ENCODE results near the gene KRT16.
"Not testable (repeated sequence)": the region's sequence is repeated elsewhere in the genome, so short reads cannot be mapped to it uniquely, and the experiment has no call there.

Gene KRT16

DNA sequence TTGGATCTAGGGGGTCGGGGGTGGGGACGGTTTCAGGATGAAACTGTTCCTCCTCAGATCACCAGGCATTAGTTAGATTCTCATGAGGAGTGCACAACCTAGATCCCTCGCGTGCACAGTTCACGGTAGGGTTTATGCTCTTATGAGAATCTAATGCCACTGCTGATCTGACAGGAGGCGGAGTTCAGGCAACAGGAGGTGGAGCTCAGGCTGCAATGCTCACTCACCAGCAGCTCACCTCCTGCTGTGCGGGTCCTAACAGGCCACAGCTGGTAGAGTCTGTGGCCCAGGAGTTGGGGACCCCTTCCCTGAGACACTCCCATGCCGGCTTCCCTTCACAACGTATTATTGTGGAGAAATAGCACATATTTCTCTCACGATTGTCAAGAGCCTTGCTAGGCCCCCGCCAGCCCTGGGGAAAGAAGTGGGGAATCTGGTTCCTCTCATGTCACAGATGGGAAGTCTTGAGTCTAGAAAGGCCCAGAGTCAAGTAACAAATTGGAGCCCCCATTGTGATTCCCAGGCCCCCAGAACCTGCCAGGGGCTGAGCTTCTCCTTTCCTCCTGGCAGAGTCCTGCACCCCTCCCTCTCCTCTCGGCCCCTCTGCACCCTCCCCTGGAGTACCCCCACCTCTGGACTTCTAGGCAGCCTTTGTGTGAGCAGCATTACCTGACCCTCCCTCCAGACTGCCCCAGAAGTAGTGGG, 19.8 kb downstream of the KRT16 start:
- Mint-ChIP-seq H3K36me3 (ENCODE audit: low read depth) (no peaks in the 10 kb centered on the region), H3K9me3 (no peaks in the 10 kb centered on the region), H3K4me3 (no peak overlapping the region), H3K27me3 (ENCODE audit: low read depth) (peaks cover 3% of the 10 kb centered on the region), H3K27ac (no peak overlapping the region), H3K4me1 (ENCODE audit: low read depth) (no peaks in the 10 kb centered on the region)

DNA sequence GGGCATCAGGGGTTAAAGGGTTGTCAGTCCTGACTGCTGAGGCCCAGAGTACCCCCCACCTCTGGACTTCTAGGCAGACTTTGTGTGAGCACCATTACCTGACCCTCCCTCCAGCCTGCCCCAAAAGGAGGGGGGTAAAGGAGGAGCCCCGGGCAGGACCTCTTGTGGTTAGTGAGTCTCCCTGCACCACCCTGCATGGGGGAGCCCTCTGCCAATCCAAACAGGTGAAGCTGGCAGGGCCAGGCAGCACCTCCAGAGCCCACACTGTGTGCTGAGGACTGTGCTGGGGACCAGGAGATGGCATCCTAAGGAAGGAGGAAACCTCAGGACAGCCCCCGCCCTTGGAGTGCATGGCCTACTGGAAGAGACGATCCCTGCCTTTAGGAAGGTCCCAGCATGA, 23.3 kb downstream of the KRT16 start:
- H3K27ac Mint-ChIP-seq: no peak overlapping the region
- no peaks in the 10 kb centered on the region for H3K27me3 Mint-ChIP-seq (ENCODE audit: low read depth)
- H3K4me3 Mint-ChIP-seq: no peak overlapping the region
- no peaks in the 10 kb centered on the region for H3K36me3 Mint-ChIP-seq (ENCODE audit: low read depth)
- H3K9me3 Mint-ChIP-seq: no peaks in the 10 kb centered on the region
- H3K4me1 Mint-ChIP-seq (ENCODE audit: low read depth): no peaks in the 10 kb centered on the region

DNA sequence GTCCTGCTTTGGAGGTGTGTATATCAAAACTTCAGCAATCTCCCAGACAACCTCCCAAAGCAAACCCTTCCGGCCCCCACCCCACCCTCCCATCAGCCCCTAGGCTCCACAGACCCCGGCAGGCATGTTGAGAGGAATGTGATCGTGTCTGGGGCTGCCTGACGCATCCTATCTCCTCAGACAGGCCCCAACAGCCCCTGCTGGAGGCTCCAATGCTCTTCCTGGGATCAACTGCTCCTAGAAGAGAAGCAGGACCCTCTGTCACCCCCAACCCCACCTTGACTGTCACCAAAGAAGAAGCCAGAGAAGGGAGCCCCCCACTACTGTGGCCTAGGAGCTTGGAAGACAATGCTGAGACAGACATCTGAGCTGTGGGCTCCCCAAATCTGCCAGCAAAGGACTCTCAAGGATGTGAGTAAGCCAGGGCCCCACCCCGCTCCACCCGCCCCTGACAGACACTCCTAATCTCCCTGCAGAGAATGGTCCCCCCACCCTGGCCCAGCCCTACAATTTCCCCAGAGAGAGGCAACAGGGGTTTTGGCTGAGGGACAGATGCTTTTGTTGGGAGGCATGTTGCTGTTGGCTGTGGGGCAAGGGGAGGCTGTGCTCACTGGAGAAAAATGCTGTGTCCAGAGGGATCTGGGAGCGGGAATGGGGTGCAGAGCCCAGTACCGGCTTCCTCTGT, 24.3 kb downstream of the KRT16 start:
- Mint-ChIP-seq H3K9me3 (no peaks in the 10 kb centered on the region), H3K27me3 (ENCODE audit: low read depth) (no peaks in the 10 kb centered on the region), H3K27ac (no peak overlapping the region), H3K36me3 (ENCODE audit: low read depth) (no peaks in the 10 kb centered on the region), H3K4me1 (ENCODE audit: low read depth) (no peaks in the 10 kb centered on the region), H3K4me3 (no peak overlapping the region)

DNA sequence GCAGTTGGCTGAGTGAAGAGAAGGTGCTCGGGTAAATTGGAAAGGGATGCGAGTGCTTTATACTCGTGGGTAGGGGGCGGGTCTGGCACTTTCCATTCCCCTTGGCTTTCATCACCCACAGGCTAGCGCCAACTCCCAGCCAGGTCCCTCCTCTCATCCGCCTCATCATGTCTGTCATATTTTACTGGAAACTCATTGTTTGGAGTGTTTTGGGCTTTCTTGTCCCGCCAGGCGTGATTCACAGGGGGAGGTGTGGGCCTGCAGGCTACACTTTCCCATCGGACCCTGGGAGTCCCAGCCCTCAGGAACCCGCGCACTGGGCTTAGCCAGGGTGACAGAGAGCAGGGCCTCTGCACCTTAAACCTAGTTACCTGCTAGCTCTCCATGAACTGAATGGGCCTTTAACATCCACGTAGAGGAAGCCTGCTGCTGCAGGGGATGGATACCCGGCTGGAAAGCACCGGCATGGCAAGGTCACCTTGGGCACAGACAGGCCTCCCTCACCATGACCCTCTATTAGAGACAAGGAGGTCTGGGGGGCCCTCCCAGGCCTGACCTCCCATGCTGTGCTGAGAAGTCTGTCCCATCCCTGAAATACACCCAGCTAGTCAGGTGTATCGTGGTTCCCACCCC, 25.6 kb downstream of the KRT16 start, which contains the start of gene KRT14:
Gene KRT14, minus strand, starts transcription at position 33 of the 633 bp plus-strand sequence. CDS start 61 bp downstream, outside the sequence.
- H3K4me3 Mint-ChIP-seq: no peak within 1 kb of the TSS
- no peaks in the 10 kb centered on the region for H3K27me3 Mint-ChIP-seq (ENCODE audit: low read depth)
- no peak within 1 kb of the TSS for H3K27ac Mint-ChIP-seq
- H3K9me3 Mint-ChIP-seq: no peaks in the 10 kb centered on the region
- no peaks in the 10 kb centered on the region for H3K4me1 Mint-ChIP-seq (ENCODE audit: low read depth)
- H3K36me3 Mint-ChIP-seq (ENCODE audit: low read depth): no peaks in the 10 kb centered on the region

DNA sequence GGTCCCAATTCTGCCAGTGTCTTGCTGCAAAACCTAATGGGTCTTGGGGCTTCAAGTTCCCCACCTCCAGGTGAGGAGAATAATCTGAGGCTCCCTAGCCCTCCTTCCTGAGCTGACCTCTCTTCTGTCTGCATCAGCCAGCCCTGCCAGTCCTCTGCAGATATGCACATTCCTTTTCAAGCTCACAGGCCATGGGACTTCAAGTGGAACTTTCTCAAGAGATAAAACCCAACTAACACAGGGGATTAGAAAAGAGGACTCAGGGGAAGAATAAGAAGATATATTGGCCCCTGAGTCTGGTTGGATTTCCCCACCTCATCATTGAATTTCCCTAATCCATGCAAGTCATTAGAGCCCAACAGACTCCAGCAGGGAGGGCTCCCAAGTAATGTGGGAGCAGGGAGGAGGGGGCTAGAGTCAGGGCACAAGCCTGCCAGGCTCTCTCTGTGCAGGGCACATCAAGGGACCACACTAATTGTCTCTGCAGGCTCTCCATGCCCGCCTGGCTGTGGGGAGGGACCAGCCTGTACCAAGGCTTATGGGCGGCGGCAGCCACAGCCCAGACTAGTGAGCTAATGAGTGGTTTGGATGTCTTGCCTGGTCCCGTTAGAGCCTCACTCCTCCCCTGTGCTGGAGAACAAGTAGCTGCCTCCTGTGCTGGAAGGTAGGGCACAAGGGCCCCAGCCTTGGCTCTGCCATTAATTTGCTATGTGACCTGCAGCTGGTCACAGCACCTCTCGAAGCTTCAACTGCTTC, 27.1 kb downstream of the KRT16 start:
- no peaks in the 10 kb centered on the region for H3K4me1 Mint-ChIP-seq (ENCODE audit: low read depth)
- H3K27me3 Mint-ChIP-seq (ENCODE audit: low read depth): peaks cover 11% of the 10 kb centered on the region
- H3K4me3 Mint-ChIP-seq: no peak overlapping the region
- no peaks in the 10 kb centered on the region for H3K36me3 Mint-ChIP-seq (ENCODE audit: low read depth)
- no peaks in the 10 kb centered on the region for H3K9me3 Mint-ChIP-seq
- no peak overlapping the region for H3K27ac Mint-ChIP-seq

DNA sequence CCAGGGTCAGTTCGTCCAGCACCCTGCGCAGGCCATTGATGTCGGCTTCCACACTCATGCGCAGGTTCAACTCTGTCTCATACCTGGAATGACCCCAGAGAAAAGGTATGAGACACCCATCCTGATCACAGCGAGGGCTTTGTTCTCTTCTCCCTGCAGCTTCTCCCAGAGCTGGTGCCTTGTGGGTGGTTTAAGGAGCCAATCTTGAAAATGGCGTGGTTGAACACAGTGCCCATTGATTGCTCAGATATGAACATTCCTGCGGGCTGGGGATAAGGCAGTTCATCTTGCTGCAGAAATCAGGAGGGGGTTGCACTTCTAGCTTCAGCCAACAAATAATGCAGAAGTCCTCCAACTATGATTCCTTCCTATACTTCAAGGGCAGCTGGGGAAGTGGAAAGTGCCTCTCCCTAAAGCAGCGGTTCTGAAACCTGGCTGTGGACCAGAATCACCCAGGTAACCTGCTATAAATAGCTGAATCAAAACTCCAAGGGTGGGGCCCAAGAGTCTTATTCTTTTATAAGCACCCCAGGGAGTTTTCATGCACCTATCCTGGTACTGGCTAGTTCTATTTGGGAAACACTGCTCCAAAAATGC, 28.1 kb downstream of the KRT16 start:
- not testable (repeated sequence) for H3K4me3 Mint-ChIP-seq; H3K36me3 Mint-ChIP-seq (ENCODE audit: low read depth); H3K27ac Mint-ChIP-seq; H3K4me1 Mint-ChIP-seq (ENCODE audit: low read depth); H3K9me3 Mint-ChIP-seq
- peaks cover 14% of the 10 kb centered on the region for H3K27me3 Mint-ChIP-seq (ENCODE audit: low read depth)

DNA sequence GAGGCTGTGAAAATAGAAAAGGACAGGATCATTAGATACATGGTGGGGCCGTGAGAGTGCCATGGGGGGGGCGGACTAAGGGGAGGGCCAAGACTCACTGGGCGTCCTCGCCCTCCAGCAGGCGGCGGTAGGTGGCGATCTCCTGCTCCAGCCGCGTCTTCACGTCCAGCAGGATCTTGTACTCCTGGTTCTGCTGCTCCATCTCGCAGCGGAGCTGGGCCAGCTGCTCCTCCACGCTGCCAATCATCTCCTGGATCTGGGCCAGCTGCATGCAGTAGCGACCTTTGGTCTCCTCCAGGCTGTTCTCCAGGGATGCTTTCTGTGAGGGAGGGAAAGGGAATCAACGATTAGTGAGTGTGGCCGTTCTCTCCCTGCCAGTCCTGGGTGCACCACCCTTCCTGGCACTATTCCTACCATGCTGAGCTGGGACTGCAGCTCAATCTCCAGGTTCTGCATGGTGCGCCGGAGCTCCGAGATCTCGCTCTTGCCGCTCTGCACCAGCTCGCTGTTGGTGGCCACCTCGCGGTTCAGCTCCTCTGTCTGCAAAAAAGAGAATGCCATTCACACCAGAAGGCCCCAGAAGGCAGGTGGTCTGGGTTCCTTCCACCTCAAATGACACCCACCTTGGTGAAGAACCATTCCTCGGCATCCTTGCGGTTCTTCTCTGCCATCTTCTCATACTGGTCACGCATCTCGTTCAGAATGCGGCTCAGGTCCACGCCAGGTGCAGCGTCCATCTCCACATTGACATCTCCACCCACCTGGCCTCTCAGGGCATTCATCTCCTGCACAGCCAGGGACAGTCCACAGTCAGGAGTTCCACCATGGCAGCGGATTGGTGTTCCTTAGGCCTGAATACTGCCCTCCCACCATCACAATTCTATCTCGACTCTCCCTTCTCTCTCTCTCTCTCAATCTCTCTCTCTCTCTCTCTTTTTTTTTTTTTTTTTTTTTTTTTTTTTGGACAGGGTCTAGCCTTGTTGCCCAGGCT, 29.1 kb downstream of the KRT16 start:
- no peak overlapping the region for H3K27ac Mint-ChIP-seq
- H3K9me3 Mint-ChIP-seq: no peaks in the 10 kb centered on the region
- H3K4me3 Mint-ChIP-seq: no peak overlapping the region
- peaks cover 6% of the 10 kb centered on the region for H3K4me1 Mint-ChIP-seq (ENCODE audit: low read depth)
- peaks cover 14% of the 10 kb centered on the region for H3K27me3 Mint-ChIP-seq (ENCODE audit: low read depth)
- no peaks in the 10 kb centered on the region for H3K36me3 Mint-ChIP-seq (ENCODE audit: low read depth)

DNA sequence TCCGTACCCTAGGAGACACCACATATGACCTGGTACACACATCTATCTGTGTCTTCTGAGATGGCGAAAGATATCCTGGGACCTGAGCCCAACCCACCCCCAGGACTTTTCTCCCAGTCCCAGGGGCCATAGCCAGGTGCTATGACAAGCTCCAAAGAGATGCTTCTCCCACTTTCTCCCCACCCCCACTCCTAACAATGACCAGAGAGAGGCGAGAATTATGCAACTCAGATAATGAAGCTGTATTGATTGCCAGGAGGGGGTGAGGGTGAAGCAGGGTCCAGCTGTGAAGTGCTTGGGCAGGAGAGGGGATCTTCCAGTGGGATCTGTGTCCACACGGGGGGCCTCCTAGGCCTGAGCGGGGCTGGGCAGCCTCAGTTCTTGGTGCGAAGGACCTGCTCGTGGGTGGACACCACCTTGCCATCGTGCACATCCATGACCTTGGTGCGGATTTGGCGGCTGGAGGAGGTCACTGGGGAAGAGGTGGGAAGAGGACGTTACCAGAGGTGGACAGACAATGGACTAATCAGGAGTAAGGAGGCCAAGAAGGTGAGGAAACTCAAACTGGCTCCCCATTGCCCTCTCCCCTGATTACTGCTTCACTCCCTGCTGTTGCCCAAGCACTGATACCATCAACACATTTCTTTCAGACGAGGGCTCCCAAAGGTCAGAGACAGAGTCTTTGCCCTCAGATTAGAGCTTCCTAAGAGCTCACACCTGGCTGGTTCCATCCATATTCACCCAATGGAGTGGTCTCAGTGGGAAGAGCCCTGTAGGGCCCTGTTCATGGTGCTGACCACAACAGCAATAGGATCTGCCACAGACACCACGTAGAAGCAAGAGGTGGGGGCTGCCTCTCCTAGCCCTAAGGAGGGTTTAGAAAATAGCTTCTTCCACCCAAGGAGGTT, 30.3 kb downstream of the KRT16 start:
- not testable (repeated sequence) for H3K4me3 Mint-ChIP-seq; H3K27ac Mint-ChIP-seq; H3K4me1 Mint-ChIP-seq (ENCODE audit: low read depth); H3K36me3 Mint-ChIP-seq (ENCODE audit: low read depth); H3K9me3 Mint-ChIP-seq
- peaks cover 16% of the 10 kb centered on the region for H3K27me3 Mint-ChIP-seq (ENCODE audit: low read depth)

DNA sequence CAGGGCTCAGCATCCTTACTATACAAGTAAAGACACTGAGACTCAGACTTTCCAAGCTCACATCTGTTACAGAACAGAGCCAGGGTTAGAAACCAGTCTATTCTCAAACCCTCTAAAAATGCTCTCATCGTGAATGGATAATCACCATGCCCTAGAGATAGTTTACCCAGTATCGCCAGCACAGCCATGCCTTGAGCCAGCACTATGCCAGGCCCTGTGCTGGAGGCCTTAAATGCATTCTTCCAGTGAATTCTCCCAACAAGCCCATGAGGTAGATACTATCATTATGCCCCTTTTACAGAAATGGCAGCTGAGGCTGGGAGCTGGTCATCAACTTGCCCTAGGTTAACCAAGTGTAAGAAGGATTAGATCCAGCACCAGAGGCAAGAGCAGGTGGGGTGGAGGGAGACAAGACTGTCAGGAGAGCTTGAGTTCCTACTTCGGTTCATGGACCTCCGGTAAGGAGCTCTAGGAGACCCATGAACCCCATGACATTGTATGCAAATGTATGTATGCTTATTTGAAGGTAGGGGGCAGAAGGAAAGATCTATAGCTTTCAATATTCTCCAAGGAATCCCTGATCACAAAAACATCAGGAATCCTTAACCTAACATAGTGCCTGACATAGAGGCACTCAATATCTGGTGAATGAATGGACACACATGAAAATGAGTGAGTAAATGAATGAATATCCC, 31.1 kb downstream of the KRT16 start:
- peaks cover 20% of the 10 kb centered on the region for H3K27me3 Mint-ChIP-seq (ENCODE audit: low read depth)
- no peak overlapping the region for H3K4me3 Mint-ChIP-seq
- no peaks in the 10 kb centered on the region for H3K9me3 Mint-ChIP-seq
- H3K4me1 Mint-ChIP-seq (ENCODE audit: low read depth): peaks cover 6% of the 10 kb centered on the region
- H3K36me3 Mint-ChIP-seq (ENCODE audit: low read depth): no peaks in the 10 kb centered on the region
- H3K27ac Mint-ChIP-seq: no peak overlapping the region

DNA sequence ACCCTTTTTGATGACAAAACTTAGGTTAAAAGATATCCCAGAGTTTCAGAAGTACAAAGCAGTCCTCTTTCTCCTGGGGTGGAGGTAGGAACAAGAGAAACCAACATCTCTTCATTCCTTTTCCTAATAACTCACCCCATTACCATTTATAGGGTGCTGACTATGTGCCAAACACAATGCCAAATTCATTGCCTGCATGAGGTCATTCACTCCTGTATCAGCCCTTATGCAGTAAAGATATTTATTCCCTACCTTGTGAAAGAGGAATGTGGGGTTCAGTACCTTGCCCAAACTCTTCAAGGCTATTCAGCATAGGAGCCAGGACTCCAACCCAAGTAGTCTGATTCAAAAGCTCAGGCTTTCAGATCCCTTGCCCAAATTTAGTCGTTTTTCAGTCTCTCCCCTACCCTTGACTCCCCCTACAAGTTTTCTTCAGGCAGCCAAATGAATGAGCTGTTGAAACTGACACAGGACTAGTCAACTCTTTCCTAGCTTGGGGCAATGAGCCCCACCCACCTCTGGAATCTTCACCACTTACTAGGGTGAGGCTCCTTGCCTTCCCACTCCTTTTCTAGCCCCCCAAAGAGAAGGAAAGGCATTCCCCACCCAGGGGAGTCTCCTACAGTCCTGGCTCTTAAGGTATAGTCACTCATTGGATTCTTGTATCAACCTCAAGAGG, 31.7 kb downstream of the KRT16 start:
- no peaks in the 10 kb centered on the region for H3K36me3 Mint-ChIP-seq (ENCODE audit: low read depth)
- peaks cover 20% of the 10 kb centered on the region for H3K27me3 Mint-ChIP-seq (ENCODE audit: low read depth)
- H3K27ac Mint-ChIP-seq: no peak overlapping the region
- H3K9me3 Mint-ChIP-seq: no peaks in the 10 kb centered on the region
- peaks cover 6% of the 10 kb centered on the region for H3K4me1 Mint-ChIP-seq (ENCODE audit: low read depth)
- no peak overlapping the region for H3K4me3 Mint-ChIP-seq

DNA sequence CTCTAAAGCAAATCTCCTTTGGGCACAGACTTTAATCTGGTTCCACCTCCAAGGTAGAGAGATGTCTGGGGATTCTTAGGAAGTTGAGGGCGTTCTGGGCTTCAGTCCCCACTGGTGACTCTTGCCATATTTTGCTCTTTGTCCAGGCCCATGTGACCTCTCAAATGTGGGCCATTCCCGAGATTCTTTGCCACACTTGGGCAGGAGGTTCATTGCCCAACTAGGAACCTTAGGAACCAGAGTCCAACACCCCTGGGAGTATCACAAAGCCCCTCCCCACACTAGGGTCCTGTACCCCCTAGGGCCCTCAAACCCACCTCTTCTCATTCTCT, 32.4 kb downstream of the KRT16 start:
- H3K4me3 Mint-ChIP-seq: no peak overlapping the region
- no peaks in the 10 kb centered on the region for H3K36me3 Mint-ChIP-seq (ENCODE audit: low read depth)
- peaks cover 6% of the 10 kb centered on the region for H3K4me1 Mint-ChIP-seq (ENCODE audit: low read depth)
- no peak overlapping the region for H3K27ac Mint-ChIP-seq
- no peaks in the 10 kb centered on the region for H3K9me3 Mint-ChIP-seq
- peaks cover 20% of the 10 kb centered on the region for H3K27me3 Mint-ChIP-seq (ENCODE audit: low read depth)

Data from T-helper 1 cell treated with Interleukin-12 subunit alpha and Interleukin-12 subunit beta and Interleukin-4 antibody, amounts not matched to agents 30 μg/mL and 1 μg/mL, for 36 hours (primary cell).